Neutrophil (primary cell): Measurements from ENCODE around the gene DLG5.

Experiments
- H3K27ac ChIP-seq: fragments of 200-600 bp; sonication (generic); 2 replicates; pipeline ENCODE4 v1.5.1; 2016; ENCODE audit warnings: mild to moderate bottlenecking, moderate library complexity
- H3K27me3 ChIP-seq: fragments of 200-600 bp; sonication (generic); 2 replicates; pipeline ENCODE4 v1.6.0; 2016; ENCODE audit warnings: mild to moderate bottlenecking
- H3K36me3 ChIP-seq: fragments of 200-600 bp; sonication (generic); 2 replicates; pipeline ENCODE4 v1.5.1; 2017
- H3K4me1 ChIP-seq, 2 experiments: fragments of 200-600 bp in 1 of 2; sonication (generic) in 1 of 2; 1 replicate in 1 of 2; 2 replicates in 1 of 2; pipeline versions ENCODE4 v1.5.1 to v1.6.1; 2013 to 2016; ENCODE audit warnings: low read depth in 1 of 2, low read length in 1 of 2, mild to moderate bottlenecking in 1 of 2, moderate library complexity in 1 of 2; ENCODE audit not compliant: control insufficient read depth in 1 of 2, insufficient read depth in 1 of 2
- H3K4me3 ChIP-seq, 2 experiments: fragments of 200-600 bp in 1 of 2; sonication (generic) in 1 of 2; 1 replicate in 1 of 2; 2 replicates in 1 of 2; pipeline ENCODE4 v1.5.1; 2013 to 2016; ENCODE audit warnings: low read depth in 1 of 2, low read length in 1 of 2, mild to moderate bottlenecking in 1 of 2, moderate library complexity in 1 of 2
- H3K9me3 ChIP-seq: fragments of 200-600 bp; sonication (generic); 2 replicates; pipeline ENCODE4 v1.5.1; 2016
- TF ChIP-seq, protein P1 (sequence below): fragments of 200-600 bp; sonication (generic); IDR thresholded peaks from 2 replicates; pipeline ENCODE4 v1.5.1; 2016; ENCODE audit warnings: antibody characterized with exemption

The DLG5 gene

DNA sequence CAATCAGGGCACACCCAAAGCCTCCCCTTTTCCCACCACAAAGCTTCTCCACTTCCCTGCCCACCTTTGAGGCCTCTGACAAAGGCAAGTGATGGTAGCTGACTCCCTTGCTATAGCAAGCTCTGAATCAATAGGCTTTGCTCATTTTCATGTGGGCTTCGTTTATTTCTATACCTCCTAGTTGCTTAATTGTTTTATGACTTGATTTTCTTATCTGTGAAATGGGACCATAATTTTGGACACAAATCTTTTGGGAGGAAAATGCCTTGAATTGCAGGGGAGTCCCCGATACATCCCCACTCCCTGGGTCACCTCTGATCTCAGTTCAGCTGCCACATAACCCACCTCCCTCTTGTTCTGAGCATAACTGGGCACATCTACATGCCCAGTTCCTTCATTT lies 13.7 kb upstream of the DLG5 start:
- Histone ChIP-seq H3K4me3 (no peak overlapping the region), H3K27ac (no peak overlapping the region), H3K4me1 (no peaks in the 10 kb centered on the region), H3K9me3 (no peaks in the 10 kb centered on the region), H3K27me3 (no peaks in the 10 kb centered on the region), H3K36me3 (no peaks in the 10 kb centered on the region)
- TF ChIP-seq, protein P1, sequence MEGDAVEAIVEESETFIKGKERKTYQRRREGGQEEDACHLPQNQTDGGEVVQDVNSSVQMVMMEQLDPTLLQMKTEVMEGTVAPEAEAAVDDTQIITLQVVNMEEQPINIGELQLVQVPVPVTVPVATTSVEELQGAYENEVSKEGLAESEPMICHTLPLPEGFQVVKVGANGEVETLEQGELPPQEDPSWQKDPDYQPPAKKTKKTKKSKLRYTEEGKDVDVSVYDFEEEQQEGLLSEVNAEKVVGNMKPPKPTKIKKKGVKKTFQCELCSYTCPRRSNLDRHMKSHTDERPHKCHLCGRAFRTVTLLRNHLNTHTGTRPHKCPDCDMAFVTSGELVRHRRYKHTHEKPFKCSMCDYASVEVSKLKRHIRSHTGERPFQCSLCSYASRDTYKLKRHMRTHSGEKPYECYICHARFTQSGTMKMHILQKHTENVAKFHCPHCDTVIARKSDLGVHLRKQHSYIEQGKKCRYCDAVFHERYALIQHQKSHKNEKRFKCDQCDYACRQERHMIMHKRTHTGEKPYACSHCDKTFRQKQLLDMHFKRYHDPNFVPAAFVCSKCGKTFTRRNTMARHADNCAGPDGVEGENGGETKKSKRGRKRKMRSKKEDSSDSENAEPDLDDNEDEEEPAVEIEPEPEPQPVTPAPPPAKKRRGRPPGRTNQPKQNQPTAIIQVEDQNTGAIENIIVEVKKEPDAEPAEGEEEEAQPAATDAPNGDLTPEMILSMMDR, result no peak

DNA sequence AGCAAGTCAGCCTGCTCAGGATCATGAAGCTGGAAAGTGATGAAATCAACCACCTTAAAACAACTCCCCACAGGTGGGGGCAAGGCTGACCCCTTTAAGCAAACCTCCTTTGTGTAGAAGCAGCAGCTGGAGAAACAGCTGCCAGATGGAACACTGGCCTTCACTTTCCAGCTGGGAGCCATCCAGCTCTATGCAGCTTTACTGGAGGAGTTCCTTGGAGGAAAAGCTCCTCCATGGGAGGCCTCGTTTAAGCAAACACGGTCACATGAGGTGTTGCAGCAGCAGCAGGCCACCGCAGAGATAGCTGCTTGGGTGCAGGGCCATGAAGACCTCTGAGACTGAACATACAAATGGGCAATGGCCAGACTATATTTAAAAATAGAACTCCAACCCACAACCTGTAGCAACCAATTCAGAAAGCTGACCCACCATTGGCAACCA lies 13.0 kb upstream of the DLG5 start:
- Histone ChIP-seq H3K36me3 (no peaks in the 10 kb centered on the region), H3K9me3 (no peaks in the 10 kb centered on the region), H3K4me3 (no peak overlapping the region), H3K27ac (no peak overlapping the region), H3K4me1 (no peaks in the 10 kb centered on the region), H3K27me3 (no peaks in the 10 kb centered on the region)
- TF ChIP-seq, protein P1, result no peak

DNA sequence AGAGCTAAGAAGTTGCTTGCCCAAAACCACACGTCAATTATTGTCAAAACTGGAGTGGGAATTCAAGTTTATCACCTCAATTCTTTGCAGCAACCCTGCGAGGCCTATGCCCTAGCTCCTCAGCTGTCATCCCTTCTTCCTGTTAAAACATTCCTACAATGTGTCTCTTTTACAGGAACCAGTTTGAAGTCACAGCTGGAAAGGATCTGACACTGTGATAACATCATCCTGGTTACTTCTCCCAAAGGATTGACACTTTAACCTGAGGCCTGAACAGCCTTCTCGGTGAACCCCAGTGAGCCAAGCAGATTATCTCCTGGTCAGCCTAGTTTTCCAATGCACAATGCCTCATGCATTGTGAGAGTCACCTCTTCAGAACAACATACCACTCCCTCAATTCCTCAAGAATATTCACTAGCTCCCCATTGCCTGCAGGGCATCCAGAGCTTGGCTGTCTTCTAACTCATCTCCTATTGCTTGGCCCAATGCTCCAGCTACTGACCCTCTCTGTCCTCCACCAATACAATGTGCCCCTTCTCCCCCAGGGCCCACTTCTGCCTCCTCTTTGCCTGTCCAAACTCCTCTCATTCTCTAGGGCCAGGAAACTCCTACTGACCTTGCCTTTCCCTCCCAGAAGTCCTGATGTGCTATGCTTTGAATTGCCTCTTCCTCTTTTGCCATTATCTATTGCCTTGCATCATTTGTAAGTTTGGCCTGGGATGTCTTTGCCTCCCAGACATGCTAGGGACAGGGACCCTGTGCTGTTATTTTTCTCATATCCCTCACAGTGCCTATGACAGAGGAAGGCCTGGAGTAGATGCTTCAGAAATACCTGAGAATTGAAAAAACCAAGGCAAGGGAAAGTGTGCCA lies 10.4 kb upstream of the DLG5 start:
- no peaks in the 10 kb centered on the region for H3K4me1 ChIP-seq
- no peaks in the 10 kb centered on the region for H3K27me3 ChIP-seq
- no peaks in the 10 kb centered on the region for H3K9me3 ChIP-seq
- no peaks in the 10 kb centered on the region for H3K36me3 ChIP-seq
- no peak overlapping the region for H3K27ac ChIP-seq
- H3K4me3 ChIP-seq, result no peak overlapping the region
- TF ChIP-seq, protein P1, result no peak

DNA sequence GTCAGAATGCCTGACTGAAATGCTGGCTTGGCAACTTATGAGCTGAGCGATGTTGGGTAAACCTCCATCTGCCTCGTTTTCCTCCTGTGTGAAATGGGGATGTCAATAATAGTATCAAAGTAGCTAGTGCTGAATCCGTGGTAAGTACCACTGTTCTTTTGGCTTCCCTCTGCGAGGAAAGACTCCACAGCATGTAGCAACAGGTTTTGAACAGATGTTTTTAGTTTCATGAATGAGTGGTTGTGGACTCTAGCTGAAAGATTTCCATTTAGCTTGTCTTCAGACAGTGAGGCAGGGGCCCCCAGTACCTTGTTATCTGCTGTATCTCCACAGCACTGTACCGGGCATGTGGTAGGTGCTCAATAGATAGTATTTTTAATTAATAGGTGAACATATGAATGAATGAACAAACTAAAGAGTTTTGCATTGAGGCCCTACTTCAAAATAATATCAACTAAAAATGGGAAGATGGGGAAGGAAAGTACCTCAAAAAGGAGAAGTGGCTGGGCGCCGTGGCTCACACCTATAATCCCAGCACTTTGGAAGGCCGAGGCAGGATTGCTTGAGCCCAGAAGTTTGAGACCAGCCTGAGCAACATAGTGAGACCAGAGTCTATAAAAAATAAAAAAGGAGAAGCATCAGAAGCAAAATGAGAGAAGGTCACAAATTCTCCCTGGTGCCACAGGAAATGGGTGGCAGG lies 5.6 kb upstream of the DLG5 start:
- Histone ChIP-seq H3K27ac (no peak overlapping the region), H3K4me3 (no peak overlapping the region), H3K36me3 (no peaks in the 10 kb centered on the region), H3K27me3 (peaks cover 40% of the 10 kb centered on the region), H3K4me1 (peaks cover 0 to under 1% of the 10 kb centered on the region in 2 experiments), H3K9me3 (no peaks in the 10 kb centered on the region)
- TF ChIP-seq, protein P1, result no peak

DNA sequence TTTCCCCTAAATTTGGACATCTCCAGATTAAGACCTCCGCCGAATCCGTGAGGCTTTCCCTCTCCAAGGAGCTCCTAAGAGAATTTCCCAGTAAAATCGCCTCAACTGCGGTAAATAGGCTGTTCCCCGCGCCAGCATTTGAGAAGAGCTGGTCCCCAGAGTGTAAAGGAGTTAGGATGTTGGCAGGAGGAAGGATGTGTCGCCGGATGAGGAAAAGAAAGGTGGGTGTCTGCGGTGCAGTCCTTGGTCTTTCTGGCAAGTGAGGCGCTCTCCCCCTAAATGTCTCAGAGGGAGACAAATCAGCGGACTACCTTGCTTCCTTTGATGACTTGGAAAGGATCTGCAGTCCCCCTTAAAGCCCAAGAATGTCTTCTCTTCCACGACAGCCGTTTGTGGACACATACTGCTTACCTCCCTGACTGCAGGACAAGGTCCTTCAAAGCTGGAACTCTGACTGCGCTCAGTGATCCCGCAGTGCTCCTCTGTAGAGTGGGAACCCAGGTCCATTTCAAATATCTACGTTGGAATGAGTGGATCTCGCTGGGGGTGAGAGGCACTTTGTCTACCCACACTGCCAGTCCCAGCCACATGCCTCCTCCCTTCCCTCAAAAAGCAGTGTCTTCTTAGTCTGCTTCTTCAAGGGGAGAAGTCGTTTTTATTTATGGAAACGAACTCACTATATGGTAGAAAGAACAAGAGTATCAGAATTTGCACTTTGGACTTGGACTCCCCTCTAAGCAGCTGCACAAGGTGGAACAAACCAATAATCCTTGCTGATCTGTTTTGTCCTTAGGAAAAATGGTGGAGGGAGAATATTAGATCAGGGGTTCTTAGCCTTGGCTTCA lies 1.1 kb upstream of the DLG5 start:
- TF ChIP-seq, protein P1, result no peak
- Histone ChIP-seq H3K27me3 (peaks cover 86% of the 10 kb centered on the region), H3K4me1 (peaks cover 0 to 15% of the 10 kb centered on the region in 2 experiments), H3K27ac (no peak overlapping the region), H3K36me3 (no peaks in the 10 kb centered on the region), H3K9me3 (no peaks in the 10 kb centered on the region), H3K4me3 (no peak overlapping the region)
